Kidney epithelial cell (primary cell): Measurements from ENCODE around the gene NPEPPS. TPM values are rescaled to one million over a fixed set of nuclear protein-coding genes. Genes with fewer than 3 reads are reported as not detected.

ENCODE experiments used
- DNase-seq: peaks from one replicate; pipeline ENCODE4 v3.0.0-alpha.2; 2010; ENCODE audit warnings: low read depth
- H3K27me3 ChIP-seq: 2 replicates; pipeline ENCODE4 v1.6.0; 2011; ENCODE audit warnings: low read length; ENCODE audit not compliant: control insufficient read depth, insufficient read depth
- H3K36me3 ChIP-seq: 2 replicates; pipeline ENCODE4 v1.5.1; 2011; ENCODE audit warnings: low read length; ENCODE audit not compliant: control insufficient read depth, insufficient read depth
- H3K4me3 ChIP-seq: 2 replicates; pipeline ENCODE4 v1.5.1; 2011; ENCODE audit warnings: low read depth, mild to moderate bottlenecking, control low read depth, low read length
- total RNA-seq: library from RNA; depleted of rRNA; stranded (reverse); fragments of >200 nt; gene quantifications from 2 replicates; pipeline ENCODE4 v1.2.3, GENCODE V29; 2015
- TF ChIP-seq, protein P1 (sequence below): IDR thresholded peaks from 2 replicates; pipeline ENCODE4 v1.5.1; 2011; ENCODE audit warnings: mild to moderate bottlenecking, moderate library complexity, low read length, control low read depth, inconsistent platforms; ENCODE audit not compliant: insufficient read depth, poor library complexity, severe bottlenecking

The NPEPPS gene
- total RNA-seq, 1 donor from 2014 or later = 71.0 TPM

GRCh38 chr17:47624727-47625068, 93.8 kb downstream of the NPEPPS start:
- TF ChIP-seq, protein P1, sequence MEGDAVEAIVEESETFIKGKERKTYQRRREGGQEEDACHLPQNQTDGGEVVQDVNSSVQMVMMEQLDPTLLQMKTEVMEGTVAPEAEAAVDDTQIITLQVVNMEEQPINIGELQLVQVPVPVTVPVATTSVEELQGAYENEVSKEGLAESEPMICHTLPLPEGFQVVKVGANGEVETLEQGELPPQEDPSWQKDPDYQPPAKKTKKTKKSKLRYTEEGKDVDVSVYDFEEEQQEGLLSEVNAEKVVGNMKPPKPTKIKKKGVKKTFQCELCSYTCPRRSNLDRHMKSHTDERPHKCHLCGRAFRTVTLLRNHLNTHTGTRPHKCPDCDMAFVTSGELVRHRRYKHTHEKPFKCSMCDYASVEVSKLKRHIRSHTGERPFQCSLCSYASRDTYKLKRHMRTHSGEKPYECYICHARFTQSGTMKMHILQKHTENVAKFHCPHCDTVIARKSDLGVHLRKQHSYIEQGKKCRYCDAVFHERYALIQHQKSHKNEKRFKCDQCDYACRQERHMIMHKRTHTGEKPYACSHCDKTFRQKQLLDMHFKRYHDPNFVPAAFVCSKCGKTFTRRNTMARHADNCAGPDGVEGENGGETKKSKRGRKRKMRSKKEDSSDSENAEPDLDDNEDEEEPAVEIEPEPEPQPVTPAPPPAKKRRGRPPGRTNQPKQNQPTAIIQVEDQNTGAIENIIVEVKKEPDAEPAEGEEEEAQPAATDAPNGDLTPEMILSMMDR = no peak
- DNase-seq = no peak
- Histone ChIP-seq H3K27me3 (no peaks in the 10 kb centered on the region), H3K4me3 (no peak overlapping the region), H3K36me3 (no peaks in the 10 kb centered on the region)

- TF ChIP-seq, protein P1 = no peak
- Histone ChIP-seq H3K27me3 (no peaks in the 10 kb centered on the region), H3K36me3 (no peaks in the 10 kb centered on the region), H3K4me3 (no peak overlapping the region)
- no peak for DNase-seq
Measured at GRCh38 chr17:47628014-47628566, 97.2 kb downstream of the NPEPPS start.

- Histone ChIP-seq H3K36me3 (no peaks in the 10 kb centered on the region), H3K4me3 (no peak overlapping the region), H3K27me3 (no peaks in the 10 kb centered on the region)
- no peak for DNase-seq
- TF ChIP-seq, protein P1 = no peak
Measured at GRCh38 chr17:47629826-47630225, 98.9 kb downstream of the NPEPPS start.

- H3K36me3 ChIP-seq = no peaks in the 10 kb centered on the region
- no peak for DNase-seq
- H3K4me3 ChIP-seq = no peak overlapping the region
- H3K27me3 ChIP-seq = no peaks in the 10 kb centered on the region
- TF ChIP-seq, protein P1 = no peak
Measured at GRCh38 chr17:47630614-47631013, 99.7 kb downstream of the NPEPPS start.

DNA sequence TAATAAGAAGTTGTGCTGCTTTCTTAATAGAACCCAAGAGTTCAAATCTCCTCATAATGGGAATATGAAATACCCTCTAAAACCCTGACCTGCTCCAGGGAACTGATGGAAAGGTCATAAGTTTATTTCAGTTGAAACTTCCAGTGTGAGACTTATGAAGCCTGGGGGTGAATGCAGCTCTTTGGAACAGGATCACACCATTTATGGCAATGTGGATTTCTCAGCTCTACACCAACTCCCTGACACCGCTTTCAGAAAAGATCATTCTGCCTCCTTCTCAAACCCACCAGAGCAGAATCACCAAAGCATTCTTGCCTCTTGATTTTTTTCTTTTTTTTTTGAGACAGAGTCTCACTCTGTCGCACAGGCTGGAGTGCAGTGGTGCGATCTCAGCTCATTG, 102.1 kb downstream of the NPEPPS start:
- no peak overlapping the region for H3K4me3 ChIP-seq
- H3K36me3 ChIP-seq = no peaks in the 10 kb centered on the region
- TF ChIP-seq, protein P1 = no peak
- H3K27me3 ChIP-seq = no peaks in the 10 kb centered on the region
- no peak for DNase-seq

GRCh38 chr17:47633996-47634395, 103.1 kb downstream of the NPEPPS start:
- Histone ChIP-seq H3K4me3 (no peak overlapping the region), H3K27me3 (no peaks in the 10 kb centered on the region), H3K36me3 (no peaks in the 10 kb centered on the region)
- TF ChIP-seq, protein P1 = no peak
- no peak for DNase-seq
